GM18526 (cell line): ENCODE data around the gene PLXNA2.

ENCODE experiments used
- POLR2A ChIP-seq: IDR thresholded peaks from 3 replicates; pipeline ENCODE4 v1.6.1; 2011; ENCODE audit not compliant: insufficient read length; ENCODE audit errors: extremely low read depth

PLXNA2 gene

GRCh38 chr1:208254376-208254775 is 10.2 kb upstream of the PLXNA2 start:
- TF ChIP-seq POLR2A = no peak

DNA sequence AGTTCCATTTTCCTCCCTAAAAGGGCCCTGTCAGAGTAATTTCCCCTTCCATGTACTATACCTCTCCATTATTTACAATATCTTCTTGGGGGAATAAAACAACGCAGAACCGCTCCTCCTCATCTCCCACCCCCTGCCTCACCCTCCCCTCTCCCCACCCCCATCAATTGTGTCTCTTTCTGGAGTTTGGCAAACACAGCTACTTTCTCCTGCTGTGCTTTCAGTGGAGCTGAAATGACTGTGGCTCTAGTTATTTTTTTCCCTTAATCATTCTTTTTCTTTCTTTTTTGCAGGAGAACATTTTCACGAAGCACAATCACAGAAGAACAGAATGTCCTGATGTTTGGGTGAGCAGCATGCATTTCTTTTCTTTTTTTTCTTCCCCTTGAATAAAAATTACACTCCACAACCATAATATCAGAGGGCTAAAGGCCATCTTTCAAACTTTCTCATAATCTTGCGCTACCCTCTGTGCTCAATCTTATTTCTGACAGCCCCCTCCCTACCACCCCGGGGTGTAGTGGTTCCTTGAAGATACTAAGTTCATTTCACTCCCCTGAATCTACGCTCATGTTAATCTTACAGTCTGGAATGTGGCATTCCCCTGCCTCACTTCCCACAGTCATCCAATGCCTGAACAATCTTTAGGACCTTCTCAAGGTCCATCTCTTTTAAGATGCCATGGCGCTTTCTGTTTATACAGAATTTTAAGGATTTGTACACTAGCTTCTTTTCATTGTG is 8.8 kb upstream of the PLXNA2 start:
- no peak for TF ChIP-seq POLR2A

DNA sequence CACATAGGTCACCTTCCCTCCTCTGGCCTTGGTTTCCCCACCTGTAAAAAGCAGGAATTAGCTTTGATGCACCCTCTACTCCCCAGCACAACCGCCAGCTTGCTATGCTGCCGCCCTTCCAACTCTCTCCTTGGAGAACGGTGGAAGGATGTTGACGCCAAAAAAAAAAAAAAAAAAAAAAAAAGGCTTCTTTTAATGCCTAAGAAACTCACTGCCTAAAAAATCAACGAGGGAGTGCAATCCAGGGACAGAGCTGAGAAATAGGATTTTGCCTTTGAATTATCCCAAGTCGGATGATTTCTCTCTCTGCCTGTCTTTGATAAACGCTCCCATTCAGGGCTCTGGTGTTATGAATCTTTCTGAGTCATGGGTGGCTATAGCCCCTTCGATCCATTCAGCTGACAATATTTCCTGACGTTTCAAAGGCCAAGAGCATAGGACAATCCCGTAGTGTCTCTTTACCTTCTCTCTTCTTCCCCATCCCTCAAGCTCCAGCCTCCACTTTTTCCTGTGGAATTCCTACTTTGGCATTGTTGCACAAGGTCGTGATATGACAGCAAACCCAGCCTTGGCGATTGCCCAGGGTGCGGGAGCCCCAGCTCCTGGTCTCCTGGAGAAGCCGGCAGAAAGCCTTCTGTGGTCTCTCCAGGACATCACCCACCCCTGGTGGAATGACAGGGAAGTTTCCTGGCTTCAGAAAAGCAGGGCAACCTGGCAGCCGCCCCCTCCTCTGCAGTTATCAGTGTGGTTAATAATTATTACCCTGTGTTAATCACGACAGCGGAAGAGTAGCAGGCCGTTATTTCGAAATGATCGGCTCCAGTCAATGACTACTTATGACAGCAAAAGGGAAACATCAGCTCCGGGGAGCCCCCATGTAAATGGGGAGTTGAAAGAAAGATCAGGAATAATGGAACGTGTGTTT is 8.0 kb upstream of the PLXNA2 start:
- no peak for TF ChIP-seq POLR2A

DNA sequence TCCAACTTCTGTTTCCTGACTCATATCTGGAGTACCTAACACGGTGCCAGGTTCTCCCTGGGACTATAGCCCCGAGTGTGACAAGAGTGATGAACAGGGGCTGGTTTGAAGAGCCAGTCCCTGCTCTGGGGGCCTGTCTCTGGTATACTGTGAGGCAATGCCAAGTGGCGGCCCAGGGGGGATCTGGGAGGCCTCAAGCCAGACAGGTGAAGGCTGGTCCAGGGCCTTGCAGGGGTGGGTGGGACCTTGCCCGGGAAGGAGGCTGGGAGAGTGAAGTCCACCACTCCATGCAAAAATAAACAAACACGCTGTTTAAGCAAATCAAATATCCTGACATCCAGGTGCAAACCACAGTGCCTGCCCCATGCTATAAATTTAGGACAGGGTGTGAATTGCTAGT is 6.8 kb upstream of the PLXNA2 start:
- no peak for TF ChIP-seq POLR2A

GRCh38 chr1:208250613-208251012 is 6.4 kb upstream of the PLXNA2 start:
- no peak for TF ChIP-seq POLR2A

GRCh38 chr1:208248991-208249696 is 5.0 kb upstream of the PLXNA2 start:
- TF ChIP-seq POLR2A = no peak

DNA sequence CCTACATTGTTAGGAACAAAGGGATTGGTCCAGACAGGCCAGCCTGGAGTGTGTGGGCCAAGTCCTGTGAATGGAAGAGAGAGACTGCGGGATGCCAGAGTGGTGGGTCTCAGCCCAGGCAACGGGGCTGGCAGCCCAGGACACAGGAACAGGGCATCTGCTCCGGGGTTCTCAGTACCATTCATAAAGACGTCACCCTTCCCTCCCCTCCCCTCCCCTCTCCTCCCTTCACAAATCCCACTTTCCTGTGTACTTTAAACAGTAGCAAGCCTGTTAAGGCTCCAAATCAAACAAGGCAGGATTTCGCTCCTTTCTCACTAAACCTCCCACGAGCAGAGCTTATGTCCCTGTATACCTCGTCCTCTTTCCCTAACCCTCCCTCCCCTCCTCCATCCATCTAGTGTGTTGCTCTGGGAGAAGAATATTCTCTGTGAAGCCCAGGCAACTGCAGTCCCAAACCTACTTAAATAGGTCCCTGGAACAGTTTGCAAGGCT is 4.2 kb upstream of the PLXNA2 start:
- no peak for TF ChIP-seq POLR2A

- TF ChIP-seq POLR2A = no peak
Measured at GRCh38 chr1:208247696-208248095, 3.5 kb upstream of the PLXNA2 start.

GRCh38 chr1:208245185-208245705 is 1.1 kb upstream of the PLXNA2 start:
- no peak for TF ChIP-seq POLR2A

- no peak for TF ChIP-seq POLR2A
Measured at GRCh38 chr1:208243527-208243966, 637 bp downstream of the PLXNA2 start.

DNA sequence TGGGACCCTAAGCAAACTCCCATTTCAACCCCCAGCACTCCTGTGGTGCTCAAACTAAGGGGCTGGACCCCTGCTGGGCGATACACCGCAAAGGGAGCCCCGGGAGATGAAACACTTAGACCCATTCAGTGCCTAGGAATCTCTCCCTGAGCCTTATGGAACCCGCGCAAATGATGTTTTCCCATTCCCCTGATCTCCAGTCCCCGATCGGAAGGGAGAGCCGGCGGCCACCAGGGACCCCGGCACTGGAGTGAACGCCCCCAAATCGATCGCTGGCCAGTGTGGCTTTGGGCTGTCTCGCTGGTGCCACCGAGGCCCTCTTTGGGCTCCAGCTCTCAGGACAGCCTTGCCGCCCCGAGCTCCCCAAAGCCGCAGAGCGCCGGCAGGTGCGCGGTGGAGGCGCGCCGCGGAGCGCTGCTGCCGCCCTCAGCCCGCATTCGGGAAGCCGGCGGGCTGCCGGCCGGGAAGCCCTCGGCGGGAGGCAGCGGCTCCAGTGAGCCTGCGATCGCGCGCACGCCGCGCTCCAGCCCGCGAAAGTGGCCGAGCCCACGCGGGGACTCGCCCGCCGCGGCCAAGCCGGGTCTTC is 1.1 kb downstream of the PLXNA2 start:
- TF ChIP-seq POLR2A = no peak

DNA sequence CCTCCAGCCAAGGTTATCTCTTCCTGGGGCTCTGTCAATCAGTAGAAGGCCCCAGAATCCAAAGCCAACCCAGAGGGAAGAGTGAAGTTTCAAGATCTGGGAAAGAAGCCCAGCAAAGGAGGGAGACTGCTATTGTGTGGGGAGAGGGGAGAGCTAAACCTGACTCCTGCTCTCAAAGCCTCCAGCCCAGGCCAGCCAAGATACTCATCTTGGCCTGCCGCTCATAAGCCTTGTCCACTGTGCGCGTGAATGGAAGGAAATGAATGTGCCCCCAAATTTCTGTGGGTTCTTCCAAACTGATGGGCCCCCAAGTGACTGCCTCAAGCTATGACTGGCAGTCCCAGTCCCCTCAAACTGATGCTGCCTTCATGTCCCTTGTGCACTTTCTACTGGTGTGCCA is 2.0 kb downstream of the PLXNA2 start:
- TF ChIP-seq POLR2A = no peak

GRCh38 chr1:208241512-208241911 is 2.7 kb downstream of the PLXNA2 start:
- no peak for TF ChIP-seq POLR2A

- no peak for TF ChIP-seq POLR2A
Measured at GRCh38 chr1:208240662-208241355, 3.4 kb downstream of the PLXNA2 start.
